Vagina (tissue), 2 donors: ENCODE results near the gene SEPTIN6.

Source experiments
- POLR2A ChIP-seq, 2 donors: fragments of 450-650 bp; IDR thresholded peaks; one replicate each; pipeline ENCODE4 v1.6.1; 2017; ENCODE audit warnings: antibody characterized with exemption in 2 of 2, mild to moderate bottlenecking in 2 of 2, moderate library complexity in 2 of 2
- POLR2AphosphoS5 ChIP-seq, 2 donors: sonication (generic); formaldehyde crosslinking; IDR thresholded peaks; one replicate each; pipeline ENCODE4 v1.9.0; 2017; ENCODE audit warnings: antibody characterized with exemption in 2 of 2, mild to moderate bottlenecking in 2 of 2, low read depth in 1 of 2; ENCODE audit not compliant: insufficient read depth in 1 of 2
- TF ChIP-seq, protein P1 (sequence below), 3 experiments: fragments of 450-650 bp in 2 of 3; fragments of 200-600 bp in 1 of 3; sonication (generic) in 1 of 3; IDR thresholded peaks; one replicate each; pipeline ENCODE4 v1.5.1; 2017 to 2019; ENCODE audit warnings: antibody characterized with exemption in 3 of 3, mild to moderate bottlenecking in 2 of 3, moderate library complexity in 2 of 3

DNA sequence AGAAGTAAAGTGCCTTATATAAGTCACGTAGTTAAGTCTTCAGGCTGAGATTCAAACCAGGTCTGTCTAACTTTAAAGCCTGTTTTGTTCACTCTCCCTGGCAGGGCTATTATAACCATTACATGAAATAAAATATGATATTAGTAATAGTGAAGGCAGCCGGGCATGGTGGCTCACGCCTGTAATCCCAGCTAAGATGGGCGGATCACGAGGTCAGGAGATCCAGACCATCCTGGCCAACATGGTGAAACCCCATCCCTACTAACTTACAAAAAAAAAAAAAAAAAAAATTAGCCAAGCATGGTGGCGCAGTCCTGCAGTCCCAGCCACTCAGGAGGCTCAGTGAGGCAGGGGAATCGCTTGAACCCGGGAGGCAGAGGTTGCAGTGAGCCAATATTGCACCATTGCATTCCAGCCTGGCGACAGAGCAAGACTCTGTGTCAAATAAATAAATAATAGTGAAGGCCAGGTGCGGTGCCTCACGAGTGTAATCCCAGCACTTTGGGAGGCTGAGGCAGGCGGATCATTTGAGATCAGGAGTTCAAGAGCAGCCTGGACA is 43.3 kb upstream of the SEPTIN6 start:
- TF ChIP-seq, protein P1, sequence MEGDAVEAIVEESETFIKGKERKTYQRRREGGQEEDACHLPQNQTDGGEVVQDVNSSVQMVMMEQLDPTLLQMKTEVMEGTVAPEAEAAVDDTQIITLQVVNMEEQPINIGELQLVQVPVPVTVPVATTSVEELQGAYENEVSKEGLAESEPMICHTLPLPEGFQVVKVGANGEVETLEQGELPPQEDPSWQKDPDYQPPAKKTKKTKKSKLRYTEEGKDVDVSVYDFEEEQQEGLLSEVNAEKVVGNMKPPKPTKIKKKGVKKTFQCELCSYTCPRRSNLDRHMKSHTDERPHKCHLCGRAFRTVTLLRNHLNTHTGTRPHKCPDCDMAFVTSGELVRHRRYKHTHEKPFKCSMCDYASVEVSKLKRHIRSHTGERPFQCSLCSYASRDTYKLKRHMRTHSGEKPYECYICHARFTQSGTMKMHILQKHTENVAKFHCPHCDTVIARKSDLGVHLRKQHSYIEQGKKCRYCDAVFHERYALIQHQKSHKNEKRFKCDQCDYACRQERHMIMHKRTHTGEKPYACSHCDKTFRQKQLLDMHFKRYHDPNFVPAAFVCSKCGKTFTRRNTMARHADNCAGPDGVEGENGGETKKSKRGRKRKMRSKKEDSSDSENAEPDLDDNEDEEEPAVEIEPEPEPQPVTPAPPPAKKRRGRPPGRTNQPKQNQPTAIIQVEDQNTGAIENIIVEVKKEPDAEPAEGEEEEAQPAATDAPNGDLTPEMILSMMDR (IDR thresholded peaks at IDR 0.05): no peak
- no peak for TF ChIP-seq POLR2AphosphoS5 (IDR thresholded peaks at IDR 0.05; ENCODE audit: insufficient read depth in 1 of 2, low read depth in 1 of 2)
- no peak for TF ChIP-seq POLR2A (IDR thresholded peaks at IDR 0.05)
